Measurements from ENCODE around the gene MYOF.
"Not testable (repeated sequence)": the region's sequence is repeated elsewhere in the genome, so short reads cannot be mapped to it uniquely, and the experiment has no call there.

MYOF gene

DNA sequence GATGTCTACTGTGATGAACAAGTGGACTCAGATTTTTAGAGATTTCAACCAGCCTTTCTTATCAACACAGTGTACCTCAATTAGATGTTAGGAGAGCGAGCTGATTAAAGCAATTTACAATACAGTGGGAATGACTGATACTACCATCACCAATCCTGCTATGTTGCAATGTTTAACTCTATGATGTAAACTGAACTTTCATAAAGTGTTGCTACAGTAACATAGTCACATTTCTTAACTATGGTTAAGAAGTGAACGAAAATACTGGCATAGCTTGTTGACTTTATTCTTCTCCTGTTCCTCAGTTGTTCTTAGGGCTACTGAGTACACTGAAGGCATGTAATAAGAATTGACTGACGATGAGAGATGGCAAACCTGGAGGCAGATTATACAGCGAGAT lies 139.8 kb downstream of the MYOF start:
- DNase-seq: no peak

DNA sequence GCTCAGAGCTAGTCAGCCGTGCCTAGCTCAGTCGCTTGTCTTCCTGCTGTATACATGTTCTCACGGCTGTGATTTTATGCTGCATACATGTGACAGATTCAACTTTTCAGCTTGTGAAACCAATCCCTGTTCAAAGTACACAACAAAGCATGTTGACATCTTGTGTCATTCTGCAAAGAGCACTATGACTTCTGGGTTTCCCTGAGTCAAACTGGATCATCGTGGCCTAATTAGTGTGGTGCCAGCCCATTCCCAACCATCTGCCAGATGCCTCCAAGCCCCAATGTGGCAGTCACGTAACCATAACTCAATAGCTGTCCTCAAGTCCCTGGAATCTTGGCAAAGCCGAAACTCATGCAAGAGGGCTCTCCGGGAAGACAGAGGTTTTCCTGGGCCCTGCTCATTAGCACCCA lies 144.8 kb downstream of the MYOF start:
- no peak for DNase-seq

DNA sequence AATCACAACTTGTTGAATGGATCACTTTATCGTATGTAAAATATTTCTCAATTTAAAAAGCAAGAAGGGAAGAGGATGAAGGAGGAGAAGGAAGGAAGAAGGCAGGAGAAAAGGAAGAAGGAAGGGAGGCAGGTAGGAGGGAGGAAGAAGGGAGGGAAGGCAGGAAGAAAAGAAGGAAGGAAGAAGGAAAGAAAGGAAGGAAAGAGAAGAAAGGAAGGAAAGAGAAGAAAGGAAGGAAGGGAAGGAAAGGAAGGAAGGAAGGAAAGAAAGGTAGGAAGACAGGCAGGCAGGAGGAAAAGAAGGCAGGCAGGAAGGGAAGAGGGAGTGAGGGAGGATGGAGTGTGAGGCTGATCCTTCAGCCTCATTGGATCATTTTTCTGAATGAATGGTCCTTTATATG lies 145.5 kb downstream of the MYOF start:
- no peak for DNase-seq

DNA sequence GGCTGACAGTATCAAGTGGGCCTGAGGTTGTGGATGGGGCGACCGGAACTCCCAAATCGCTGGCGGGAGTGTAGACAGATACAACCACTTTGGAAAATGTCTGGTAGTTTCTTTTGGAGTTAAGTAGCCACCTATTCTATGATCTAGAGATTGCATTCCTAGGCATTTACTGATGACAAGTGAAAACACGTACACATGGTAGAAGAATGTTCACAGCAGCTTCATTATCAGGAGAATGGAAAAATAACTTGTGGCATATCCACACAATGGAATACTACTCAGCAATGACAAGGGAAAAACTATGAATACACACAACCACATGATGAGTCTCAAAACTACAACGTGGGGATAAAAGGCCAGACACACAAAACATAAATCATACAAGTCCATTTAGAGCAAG lies 146.0 kb downstream of the MYOF start:
- no peak for DNase-seq

DNA sequence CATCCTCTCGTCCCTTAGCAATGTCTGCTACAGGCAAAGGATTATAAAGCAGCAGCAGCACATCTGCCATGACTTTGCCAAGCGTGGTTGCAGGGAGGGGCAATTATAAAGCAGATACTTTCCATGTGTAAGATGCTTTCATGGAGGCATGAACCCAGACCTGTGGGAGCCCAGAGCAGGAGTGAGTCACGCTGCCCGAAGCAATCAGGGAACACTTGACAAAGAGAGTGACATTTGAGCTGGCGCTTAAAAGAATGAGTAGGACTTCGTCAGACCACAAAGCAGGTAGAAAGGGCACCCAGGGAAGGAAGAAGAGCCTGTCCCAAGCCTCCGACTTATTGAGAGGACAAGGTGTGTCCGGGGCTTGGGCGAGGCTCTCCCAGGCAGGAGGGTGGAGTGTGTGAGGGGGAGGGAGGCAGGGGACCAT lies 147.2 kb downstream of the MYOF start:
- DNase-seq: peak; percentile 7

DNA sequence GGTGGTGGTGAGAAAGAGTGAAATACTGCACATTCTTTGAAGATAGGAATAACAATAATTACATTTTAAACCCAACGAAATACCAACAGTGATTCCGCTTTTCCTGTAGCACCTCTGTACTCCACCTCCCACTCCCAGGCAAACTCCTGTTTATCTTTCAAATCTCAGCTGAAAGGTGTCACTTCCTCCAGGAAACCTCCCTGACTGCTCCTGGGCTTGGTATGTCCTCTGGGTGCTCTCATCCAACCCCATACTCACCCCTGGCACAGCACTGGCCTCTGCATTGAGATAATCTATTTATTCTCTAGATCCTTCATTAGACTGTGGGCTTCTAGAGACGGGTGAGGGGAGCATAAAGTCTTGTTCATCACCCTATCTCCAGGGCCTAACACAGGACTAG lies 148.0 kb downstream of the MYOF start:
- no peak for DNase-seq

DNA sequence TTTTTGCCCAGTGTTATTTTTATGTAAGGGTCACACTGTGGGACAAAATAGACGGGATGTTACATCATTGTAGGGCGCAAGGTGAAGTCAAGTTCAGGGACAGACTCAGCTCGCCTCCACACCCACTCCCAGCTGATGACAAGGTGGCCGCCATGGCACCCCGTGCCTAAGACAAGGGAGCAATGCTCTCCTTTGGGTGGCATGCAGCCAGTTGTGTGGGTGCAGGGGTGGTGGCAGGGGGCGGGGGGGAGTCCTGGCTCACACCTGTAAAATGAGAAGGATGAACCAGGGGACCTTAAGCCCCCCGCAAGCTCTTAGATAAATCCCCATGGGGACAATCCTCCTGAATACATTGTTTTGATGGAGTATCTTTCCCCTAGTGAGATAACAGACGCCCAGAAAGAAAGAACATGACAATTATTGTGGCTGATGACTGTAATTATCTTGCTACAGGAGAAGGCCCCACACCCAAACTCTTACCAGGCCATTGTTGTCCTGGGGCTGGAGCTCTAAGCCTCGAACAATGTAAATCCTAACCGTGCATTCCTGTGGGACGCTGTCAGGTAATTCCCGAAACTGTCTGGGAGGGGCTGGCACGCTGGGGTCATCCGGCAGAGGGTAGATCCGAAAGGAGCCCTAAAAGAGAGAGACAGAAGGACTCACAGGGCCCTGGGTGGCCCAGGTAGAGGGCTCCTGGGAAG lies 148.7 kb downstream of the MYOF start:
- DNase-seq: no peak

DNA sequence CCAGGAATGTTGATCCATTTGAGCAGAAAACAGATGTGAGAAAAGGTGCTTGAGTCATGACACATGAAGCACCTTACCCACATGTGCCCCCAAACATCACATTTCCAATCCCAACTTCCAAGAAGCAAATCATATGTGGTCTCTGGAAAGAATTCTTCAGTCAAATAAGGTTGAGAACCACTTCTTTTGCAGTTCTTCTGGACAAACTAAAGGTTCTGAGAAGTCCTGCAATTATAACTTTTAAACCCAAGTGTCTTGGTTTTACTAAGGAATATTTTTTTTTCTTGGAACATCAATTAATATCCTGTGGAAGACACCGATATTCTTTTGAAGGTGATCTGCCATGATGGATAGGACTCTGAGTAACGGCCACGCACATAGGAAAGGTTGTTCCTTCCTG lies 151.3 kb downstream of the MYOF start:
- no peak for DNase-seq

DNA sequence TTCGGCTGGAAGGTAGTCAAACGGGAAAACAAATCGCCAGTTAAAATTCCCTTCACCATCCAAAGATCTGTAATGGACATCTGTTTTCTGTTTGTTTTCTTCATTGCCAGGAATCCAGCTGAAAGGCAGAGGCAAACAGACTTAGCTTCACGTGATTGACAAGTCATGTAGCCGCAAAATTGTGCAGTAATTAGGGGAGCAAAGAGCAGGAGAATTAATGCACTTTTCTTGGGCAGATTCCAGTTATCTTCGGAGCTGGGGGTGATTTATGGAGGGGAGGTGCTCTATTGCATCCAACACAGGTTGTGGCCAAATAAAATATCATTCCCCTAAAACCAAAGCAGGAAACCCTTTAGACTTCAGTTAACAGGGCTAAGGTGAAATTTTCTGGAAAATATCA lies 162.2 kb downstream of the MYOF start:
- DNase-seq: no peak

DNA sequence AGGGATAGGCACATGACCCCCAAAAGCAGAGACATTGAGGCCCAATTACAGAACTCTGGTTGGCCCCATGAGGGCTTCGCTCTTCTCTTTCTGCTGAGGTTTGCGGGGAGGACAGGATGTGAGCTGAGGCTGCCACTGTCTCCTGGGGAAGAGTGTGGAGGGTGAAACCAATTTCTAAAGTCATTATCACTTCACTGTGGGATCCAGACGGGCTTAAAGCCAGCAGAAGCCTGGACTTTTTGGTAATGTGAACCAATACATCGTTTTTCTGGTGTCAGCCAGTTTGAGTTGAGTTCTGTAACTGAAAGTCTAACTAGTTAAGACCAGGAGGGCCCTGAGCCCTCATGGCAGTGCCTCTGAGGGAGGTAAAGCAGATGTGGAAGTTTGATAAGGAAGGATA lies 163.0 kb downstream of the MYOF start:
- DNase-seq: no peak

DNA sequence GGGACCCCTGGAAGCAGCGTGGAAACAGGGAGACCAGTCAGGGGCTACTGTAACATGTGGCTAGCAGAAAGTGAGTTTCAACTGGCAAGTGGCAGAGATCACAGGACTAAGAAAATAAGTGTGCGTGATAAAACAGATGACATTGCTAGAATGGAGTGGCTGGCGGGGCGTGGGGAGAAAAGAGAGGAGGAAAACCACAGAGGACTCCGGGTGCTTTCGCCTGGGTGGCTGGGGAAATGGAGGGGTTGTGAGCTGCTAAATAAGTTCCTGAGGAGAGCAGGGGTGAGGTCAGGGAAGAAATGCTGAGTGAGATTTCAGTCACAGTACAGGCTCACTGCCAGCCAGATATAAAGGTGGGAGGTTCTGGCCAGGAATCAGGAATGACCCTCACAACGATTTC lies 166.9 kb downstream of the MYOF start:
- no peak for DNase-seq

DNA sequence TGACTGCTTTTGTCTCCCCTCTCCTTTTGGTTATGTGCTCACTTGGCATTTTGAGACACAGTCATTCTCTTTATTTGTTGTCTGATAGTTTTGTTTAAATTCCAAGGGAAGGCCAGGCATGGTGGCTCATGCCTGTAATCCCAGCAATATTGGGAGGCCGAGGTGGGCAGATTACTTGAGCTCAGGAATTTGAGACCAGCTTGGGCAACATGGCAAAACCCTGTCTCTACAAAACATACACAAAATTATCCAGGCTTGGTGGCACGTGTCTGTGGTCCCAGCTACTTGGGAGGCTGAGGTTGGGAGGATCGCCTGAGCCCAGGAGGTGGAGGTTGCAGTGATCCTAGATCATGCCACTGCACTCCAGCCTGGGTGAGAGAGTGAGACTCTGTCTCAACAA lies 167.5 kb downstream of the MYOF start:
- DNase-seq: not testable (repeated sequence)

DNA sequence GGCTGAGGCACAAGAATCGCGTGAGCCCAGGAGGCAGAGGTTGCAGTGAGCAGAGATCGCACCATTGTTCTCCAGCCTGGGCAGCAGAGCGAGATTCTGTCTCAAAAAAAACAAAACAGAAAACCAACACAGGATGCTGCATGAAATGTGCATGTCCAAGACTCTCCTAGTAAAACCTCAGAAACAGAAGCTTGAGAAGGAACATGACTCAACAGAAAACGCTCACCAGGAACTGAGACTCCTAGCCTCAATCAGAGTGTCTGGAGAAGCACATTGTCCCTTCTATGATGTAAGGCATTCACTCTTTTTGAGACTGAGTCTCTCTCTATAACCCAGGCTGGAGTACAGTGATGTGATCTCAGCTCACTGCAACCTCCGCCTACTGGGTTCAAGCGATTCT lies 168.3 kb downstream of the MYOF start:
- DNase-seq: peak; percentile 15

DNA sequence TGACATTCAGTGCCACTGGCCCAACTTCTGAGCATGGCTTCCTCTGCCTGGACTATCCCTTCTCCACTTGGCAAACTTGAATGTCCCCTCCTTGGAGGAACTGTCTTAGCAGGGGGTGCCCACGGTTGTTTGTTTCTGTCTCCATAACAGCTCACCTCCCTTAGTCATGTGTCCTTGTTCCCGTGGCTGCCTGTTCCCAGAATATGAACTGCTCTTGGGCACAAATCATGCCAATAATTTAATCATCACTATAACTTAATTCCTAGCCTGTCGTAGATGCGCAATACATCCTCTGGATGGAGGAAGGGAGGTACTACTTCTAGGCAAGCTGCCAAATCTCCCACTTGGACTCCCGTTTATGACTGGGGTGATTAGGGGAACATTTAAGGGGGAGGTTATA lies 173.1 kb downstream of the MYOF start:
- no peak for DNase-seq

DNA sequence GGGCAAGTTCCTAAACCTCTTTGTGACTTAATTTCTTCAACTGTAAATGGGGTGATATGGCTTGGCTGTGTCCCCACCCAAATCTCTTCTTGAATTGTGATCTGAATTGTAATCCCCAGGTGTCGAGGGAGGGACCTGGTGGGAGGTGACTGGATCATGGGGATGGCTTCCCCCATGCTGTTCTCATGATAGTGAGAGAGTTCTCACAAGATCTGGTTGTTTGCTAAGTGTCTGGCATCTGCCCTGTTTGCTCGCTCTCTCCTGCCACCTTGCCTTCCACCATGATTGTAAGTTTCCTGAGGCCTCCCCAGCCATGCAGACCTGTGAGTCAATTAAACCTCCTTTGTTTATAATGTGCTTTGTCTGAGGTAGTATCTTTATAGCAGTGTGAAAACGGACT lies 177.0 kb downstream of the MYOF start:
- no peak for DNase-seq

DNA sequence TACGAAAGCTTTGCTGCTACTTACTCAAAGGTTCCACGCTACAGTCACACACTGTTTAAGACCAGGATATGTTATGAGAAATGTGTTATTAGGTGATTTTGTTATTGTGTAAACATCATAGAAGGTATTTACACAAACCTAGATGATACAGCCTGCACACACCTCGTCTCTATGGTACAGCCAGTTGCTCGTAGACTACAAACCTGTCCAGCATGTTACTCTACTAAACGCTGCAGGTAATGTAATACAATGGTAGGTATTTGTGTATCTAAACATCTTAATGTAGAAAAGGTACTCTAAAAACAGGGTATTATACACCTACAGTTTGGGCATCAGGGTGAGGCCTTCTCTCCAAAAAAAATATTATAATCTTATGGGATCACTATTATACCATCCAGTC lies 181.2 kb downstream of the MYOF start:
- no peak for DNase-seq

DNA sequence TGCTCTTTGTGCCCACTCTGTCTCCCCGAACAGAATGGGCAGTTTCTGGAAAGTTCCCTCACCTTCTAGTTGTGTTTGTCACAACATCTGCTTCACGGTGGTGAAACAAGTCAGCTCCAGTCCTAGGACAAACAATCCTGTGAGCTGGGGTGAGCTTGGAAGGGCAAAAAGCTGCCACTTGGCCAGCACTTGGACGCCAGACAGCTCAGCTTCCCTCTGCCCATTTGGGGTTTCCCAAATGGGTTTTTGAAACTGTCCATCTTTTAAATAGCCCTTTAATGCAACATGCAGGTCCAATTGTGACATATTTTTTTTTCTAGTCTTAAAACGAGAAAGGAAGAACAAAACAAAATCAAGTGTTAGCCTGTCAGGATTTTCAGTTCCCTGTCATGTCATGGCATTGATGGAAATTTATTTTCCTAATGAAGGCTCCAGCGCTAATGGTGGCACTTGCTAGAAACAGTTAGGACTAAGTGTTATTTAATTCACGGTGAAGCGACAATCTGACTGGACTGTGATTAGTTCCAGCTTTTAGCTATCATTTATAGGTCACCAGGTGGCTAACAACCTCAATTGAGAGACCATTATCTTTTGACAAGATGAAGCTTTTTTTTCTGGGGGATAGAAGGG lies 181.7 kb downstream of the MYOF start:
- no peak for DNase-seq

DNA sequence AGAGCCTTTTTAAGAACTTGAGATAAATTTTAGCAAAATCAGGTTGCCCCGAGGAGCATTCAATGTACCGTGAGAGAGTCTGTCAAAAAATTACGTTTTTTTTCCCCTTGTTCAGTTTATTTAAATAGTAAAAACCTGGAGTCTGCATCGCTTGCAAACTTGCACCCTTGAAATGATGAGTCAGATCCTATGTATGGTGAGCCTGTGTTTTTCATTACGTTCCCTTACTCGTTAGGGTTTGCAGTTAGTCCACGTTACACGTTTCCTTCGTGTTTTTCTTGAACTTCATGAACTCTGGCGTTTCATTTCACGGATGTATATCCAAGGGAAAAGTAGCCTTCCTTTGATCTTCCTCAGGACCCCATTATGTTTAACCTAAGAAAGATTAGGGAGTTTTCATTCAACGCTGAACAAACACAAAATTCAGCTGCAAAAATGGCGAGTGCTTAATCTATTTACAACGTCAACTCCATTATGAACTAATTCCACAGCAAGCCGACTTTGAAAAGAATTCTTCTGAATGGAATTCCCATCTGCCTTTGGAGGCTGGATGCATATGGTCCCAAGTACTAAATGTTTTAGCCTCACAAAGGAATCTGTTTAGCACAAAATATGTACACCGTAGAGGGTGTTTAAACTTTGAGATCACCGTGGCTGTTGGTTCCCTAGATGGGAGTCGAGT lies 182.4 kb downstream of the MYOF start:
- no peak for DNase-seq

DNA sequence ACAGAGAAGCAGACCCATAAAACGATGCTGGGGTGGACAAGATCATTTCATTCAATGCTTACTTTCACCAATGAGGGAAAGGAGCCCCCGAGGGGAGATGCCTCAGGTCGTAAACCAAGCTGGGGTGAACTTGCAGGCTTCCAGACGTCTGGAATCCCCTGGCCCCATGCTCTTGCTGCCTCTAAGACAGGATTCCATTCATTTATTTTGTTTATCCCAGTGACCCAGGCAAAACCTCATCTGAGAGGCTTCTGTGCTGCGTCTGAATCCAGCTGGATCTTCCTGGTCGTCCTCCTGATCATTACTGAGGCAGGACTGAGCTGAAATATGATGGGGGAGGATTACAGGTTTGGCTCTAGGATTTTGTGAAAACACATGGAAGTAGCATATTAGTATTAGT lies 182.9 kb downstream of the MYOF start:
- no peak for DNase-seq

DNA sequence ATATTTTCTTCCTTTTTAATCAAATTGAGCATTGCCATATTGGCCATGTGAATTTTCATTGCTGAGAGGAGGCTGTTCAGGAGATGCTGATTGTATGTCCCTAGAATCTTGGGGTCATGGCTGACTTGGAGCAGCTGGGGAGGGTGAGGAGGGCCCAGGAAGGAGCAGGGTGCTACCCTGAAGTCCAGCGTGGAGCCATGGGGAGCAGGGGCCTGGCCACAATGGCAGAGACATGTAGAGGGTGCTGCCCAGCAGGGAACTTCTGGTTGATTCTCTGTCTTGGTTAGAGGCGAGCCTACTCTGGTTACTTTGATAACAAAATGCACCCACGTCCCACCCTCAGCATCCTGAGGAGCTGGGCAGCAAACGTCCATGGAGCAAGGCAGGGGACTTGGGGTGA lies 186.0 kb downstream of the MYOF start:
- no peak for DNase-seq

DNA sequence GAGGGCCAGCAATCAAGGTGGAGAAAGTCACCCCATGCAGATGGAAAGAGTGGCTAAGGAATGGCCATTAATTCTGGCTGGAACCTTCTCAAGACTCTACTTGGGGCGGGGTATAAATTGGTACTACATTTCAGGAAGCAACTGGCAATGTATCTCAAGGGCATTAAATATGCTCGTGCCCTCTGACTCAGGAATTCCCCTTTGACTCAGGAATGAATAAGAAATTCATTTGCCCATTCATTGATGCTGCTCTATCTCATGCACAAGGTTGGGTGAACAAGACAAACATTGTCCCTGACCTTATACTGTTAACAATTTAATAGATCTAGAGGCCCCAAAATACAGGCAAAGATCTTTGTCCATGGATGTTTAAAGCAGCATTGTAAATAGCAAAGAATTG lies 188.1 kb downstream of the MYOF start:
- no peak for DNase-seq

DNA sequence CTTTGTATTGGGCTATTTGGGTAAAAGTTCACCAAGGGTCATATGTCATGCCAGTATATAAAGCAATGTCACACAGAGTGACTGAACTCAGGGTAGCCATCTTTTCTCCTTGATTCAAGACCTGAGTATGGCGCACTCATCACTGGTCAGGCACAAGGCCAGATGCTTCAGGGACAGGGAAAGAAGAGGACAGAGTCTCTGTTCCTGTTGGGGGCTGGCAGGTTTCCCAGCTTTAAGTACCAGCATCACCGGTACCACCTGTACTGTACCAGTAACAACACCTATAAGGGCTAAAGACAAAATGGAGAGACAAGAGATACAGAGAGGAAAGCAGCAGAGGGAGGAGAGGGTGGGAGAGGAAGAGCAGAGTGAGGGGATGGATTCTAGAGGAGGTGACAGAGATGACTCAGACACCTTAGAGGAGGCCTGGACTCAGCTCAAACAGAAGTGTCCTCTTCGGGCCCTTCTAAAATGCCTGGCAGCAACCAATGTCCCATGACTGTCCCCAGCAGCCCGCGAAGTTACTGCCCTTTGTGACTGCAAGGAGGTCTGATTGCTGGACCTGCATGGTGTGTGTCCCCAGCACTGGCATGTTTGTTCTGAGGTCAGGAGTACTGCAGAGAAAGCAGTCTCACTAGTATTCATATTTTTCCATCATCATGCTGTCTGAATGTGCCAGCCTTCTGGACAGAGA lies 191.3 kb downstream of the MYOF start:
- DNase-seq: no peak

DNA sequence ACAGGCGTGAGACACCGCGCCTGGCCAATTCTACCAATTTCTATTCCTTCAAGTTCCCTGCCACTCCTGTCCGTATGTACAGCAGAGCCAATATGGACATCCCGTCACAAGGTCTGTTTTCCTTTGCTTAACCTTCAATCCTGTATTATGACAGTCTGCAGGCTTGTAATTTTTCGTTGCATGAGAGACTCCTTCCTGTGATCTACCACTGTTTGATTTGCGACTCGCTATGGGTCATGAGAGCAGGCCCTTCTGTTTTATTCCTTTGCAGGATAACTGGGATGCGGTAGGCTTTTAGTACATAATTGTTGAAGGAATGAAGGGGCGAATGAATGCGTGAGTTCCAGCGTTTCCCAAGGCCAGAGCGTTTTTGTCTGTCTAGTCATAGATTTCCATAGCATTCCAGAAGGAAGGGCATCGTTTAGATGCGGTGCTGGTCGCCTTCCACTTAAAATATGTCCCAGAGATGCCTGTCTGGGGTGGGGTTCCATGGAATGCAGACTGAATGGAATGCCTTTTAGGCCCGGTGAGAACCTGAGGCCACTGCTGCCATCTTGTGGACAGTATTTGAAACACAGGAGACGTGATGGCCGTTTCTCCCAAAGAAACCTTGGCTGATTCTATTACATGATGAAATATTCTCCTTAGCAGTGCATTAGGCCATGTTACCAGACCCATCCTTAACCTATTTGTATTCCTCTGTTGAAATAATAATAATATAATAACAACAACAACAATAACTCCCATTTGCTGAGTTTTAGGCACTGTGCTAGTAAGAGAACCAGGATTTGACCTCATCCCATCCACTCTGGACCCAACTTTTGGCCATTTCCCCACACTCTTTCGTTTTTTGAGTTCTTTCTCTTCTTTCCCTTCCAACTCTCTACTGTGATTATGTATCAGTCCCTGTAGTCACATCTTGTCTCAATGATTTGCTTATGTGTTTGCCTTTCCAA lies 193.2 kb downstream of the MYOF start:
- DNase-seq: peak; percentile 67
